Heart right ventricle (tissue), 16 donors: ENCODE measurements around the gene ZNF831. TPM values are rescaled to one million over a fixed set of nuclear protein-coding genes. Genes with fewer than 3 reads are reported as not detected.

Experiments used
- ATAC-seq, 8 donors: fragments of 200-7000 bp; cut with Tn5 transposase; one replicate each; pipeline ENCODE4 v1.9.1; 2020; ENCODE audit warnings: mild to moderate bottlenecking in 8 of 8, moderate library complexity in 8 of 8, moderate number of reproducible peaks in 1 of 8
- DNase-seq, 2 donors: peaks; one replicate each; pipeline ENCODE4 v3.0.0-alpha.2; 2020
- H3K27ac ChIP-seq, 10 donors: fragments of 200-600 bp; sonication (generic) in 2 of 10; one replicate each; pipeline versions ENCODE4 v1.5.0 to v1.8.0; 2020 to 2022; ENCODE audit warnings: mild to moderate bottlenecking in 3 of 10
- H3K27me3 ChIP-seq, 7 donors: fragments of 200-600 bp; one replicate each; pipeline ENCODE4 v1.8.0; 2021 to 2022; ENCODE audit warnings: mild to moderate bottlenecking in 2 of 7
- H3K36me3 ChIP-seq, 9 donors: fragments of 200-600 bp; sonication (generic) in 1 of 9; one replicate each; pipeline versions ENCODE4 v1.5.0 to v1.8.0; 2020 to 2022; ENCODE audit warnings: mild to moderate bottlenecking in 2 of 9
- H3K4me1 ChIP-seq, 9 donors: fragments of 200-600 bp; sonication (generic) in 1 of 9; one replicate each; pipeline versions ENCODE4 v1.5.0 to v1.8.0; 2020 to 2022; ENCODE audit warnings: mild to moderate bottlenecking in 4 of 9
- H3K4me3 ChIP-seq, 10 donors: fragments of 200-600 bp; sonication (generic) in 2 of 10; one replicate each; pipeline versions ENCODE4 v1.5.0 to v1.8.0; 2020 to 2022; ENCODE audit warnings: mild to moderate bottlenecking in 7 of 10, moderate library complexity in 2 of 10
- H3K9me3 ChIP-seq, 11 donors: fragments of 200-600 bp in 10 of 11; sonication (generic) in 2 of 11; one replicate each; pipeline versions ENCODE4 v1.5.0 to v1.8.0; 2013 to 2022; ENCODE audit warnings: mild to moderate bottlenecking in 2 of 11, control low read depth in 1 of 11, moderate library complexity in 1 of 11
- WGBS, 2 donors: extraction: QIAGEN DNeasy Blood & Tissue Kit; methylation state at CpG; one replicate each; pipeline ENCODE4 v1.1.7; 2013; ENCODE audit warnings: inconsistent platforms in 1 of 2; 5-methylcytosine and 5-hydroxymethylcytosine counted together
- intact Hi-C, 10 donors: fragments of 100-400 bp; cut with DNase I; formaldehyde crosslinking; loops; one replicate each; pipeline versions ENCODE4 v1.11.1 to v1.14.2; 2022
- polyA plus RNA-seq, 2 donors: library from polyadenylated mRNA; stranded (reverse); fragments of 200-250 nt; gene quantifications; one replicate each; pipeline ENCODE4 v1.2.3, GENCODE V29; 2013
- total RNA-seq, 10 donors: library from RNA; stranded (reverse); fragmentation: NEBNext Ultra II Directional in 3 of 10; extraction: Animal tissue kit (Norgen Biotek cat#: 25700) in 3 of 10; gene quantifications; one replicate each; pipeline versions ENCODE4 v1.2.1 to v1.2.4, GENCODE V29; 2021 to 2023
- TF ChIP-seq, protein P1 (sequence below), 9 donors: fragments of 200-600 bp; sonication (generic) in 2 of 9; IDR thresholded peaks; one replicate each; pipeline versions ENCODE4 v1.5.0 to v1.8.0; 2021 to 2022; ENCODE audit warnings: antibody characterized with exemption in 9 of 9, mild to moderate bottlenecking in 5 of 9, moderate library complexity in 1 of 9
- donor health status: Arrhythmogenic right ventricular cardiomyopathy.
- donor health status: ischemic (EF 13 %, LVEDD 7.1; RV severe dilation, severe dysfunction).
- donor health status: healthy with polysubstance abuse.
- donor health status: DM: no; HTN: yes; CAD: no.
- donor health status: DM: no; HTN: no; CAD: no.
- donor health status: ischemic (EF 25% LVEDD 6.9; RV normal size, moderate dysfunction).
- donor health status: ischemic (EF 25% LVEDD 5.7; RV mildly dilated, moderate dysfunction).
- donor health status: healthy.
- donor health status: DM: yes; HTN: yes; CAD: no.
- donor health status: Ischemic cardiomyopathy.
- donor health status: ischemic (EF 35%, LVEDD 5.7; RV mildly dilated, moderate dysfunction).
- donor health status: nonischemic (EF 11% LVEDD 7.7; RV severe dilation, severe dysfunction).
- donor health status: DM: yes; HTN: yes; CAD: no.
- donor health status: PGD.
- donor health status: ischemic (EF 29% LVEDD 5.4; RV normal size, mild dysfunction).
- donor health status: nonischemic (EF 23%, LVEDD 6.1; RV moderate dilation, normal function).

ZNF831 gene
- total and polyA plus RNA-seq, 12 donors: 0.01 to 0.72 (median 0.11) TPM; not detected in 1

DNA sequence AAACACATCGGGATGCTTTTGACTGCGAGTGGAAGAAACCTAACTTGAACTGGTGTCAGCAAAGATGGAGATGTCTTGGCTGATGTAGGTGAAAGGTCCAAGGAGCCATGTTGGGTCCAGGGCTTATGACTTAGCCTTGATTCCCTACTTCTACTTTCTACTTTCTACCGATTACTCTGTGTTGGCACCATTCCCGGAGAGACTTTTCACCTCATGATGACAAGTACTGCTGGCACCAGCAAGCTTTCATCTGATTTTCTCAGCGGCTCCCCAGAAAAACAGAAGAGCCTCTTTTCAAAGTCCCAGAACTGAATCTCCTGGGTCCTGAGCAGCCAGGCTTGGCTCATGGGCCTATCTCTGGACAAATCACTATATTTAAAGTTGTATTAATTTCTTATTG, 131.9 kb downstream of the ZNF831 start:
- H3K27me3 ChIP-seq: peaks cover 6 to 82% (median 59%) of the 10 kb centered on the region in 7 donors
- H3K4me1 ChIP-seq: peaks cover 0 to 6% (median 0%) of the 10 kb centered on the region in 9 donors
- no peak for ATAC-seq
- intact Hi-C loops: no loop called here
- no peak overlapping the region for H3K27ac ChIP-seq
- WGBS, 2 donors: 56 to 63% methylated on average over 5 of the region's 5 CpGs
- H3K36me3 ChIP-seq: no peaks in the 10 kb centered on the region
- no peak overlapping the region for H3K4me3 ChIP-seq
- no peaks in the 10 kb centered on the region for H3K9me3 ChIP-seq
- TF ChIP-seq, protein P1, sequence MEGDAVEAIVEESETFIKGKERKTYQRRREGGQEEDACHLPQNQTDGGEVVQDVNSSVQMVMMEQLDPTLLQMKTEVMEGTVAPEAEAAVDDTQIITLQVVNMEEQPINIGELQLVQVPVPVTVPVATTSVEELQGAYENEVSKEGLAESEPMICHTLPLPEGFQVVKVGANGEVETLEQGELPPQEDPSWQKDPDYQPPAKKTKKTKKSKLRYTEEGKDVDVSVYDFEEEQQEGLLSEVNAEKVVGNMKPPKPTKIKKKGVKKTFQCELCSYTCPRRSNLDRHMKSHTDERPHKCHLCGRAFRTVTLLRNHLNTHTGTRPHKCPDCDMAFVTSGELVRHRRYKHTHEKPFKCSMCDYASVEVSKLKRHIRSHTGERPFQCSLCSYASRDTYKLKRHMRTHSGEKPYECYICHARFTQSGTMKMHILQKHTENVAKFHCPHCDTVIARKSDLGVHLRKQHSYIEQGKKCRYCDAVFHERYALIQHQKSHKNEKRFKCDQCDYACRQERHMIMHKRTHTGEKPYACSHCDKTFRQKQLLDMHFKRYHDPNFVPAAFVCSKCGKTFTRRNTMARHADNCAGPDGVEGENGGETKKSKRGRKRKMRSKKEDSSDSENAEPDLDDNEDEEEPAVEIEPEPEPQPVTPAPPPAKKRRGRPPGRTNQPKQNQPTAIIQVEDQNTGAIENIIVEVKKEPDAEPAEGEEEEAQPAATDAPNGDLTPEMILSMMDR (IDR thresholded peaks at IDR 0.05): no peak
- DNase-seq: no peak

DNA sequence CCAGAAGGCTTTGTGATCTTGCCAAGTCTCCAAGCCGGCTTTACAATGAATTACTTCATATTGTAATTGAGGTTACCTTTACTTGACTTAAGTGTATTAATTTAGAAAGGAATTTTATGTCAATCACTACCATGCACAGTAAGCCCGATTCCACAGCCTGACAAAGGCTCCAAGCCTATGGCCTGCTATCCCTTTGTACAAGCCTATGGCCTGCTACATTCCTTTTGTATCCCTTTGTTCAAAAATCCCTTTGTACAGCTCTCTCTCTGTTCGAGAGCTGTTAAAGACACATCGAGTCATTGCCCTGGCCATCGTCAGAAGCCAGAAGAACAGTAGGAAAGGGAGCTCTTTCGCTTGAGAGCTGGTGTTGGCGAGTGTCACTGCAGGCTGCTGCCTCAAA, 134.1 kb downstream of the ZNF831 start:
- no peak for ATAC-seq
- H3K27me3 ChIP-seq: peaks cover 12 to 90% (median 74%) of the 10 kb centered on the region in 7 donors
- no peak for DNase-seq
- no peak overlapping the region for H3K27ac ChIP-seq
- H3K4me1 ChIP-seq: peaks cover 0 to 7% (median 0%) of the 10 kb centered on the region in 9 donors
- 85 to 86% methylated on average over 7 of the region's 7 CpGs for WGBS, 2 donors
- TF ChIP-seq, protein P1 (IDR thresholded peaks at IDR 0.05): no peak
- no peaks in the 10 kb centered on the region for H3K9me3 ChIP-seq
- no peak overlapping the region for H3K4me3 ChIP-seq
- no peaks in the 10 kb centered on the region for H3K36me3 ChIP-seq
- intact Hi-C loops: no loop called here

DNA sequence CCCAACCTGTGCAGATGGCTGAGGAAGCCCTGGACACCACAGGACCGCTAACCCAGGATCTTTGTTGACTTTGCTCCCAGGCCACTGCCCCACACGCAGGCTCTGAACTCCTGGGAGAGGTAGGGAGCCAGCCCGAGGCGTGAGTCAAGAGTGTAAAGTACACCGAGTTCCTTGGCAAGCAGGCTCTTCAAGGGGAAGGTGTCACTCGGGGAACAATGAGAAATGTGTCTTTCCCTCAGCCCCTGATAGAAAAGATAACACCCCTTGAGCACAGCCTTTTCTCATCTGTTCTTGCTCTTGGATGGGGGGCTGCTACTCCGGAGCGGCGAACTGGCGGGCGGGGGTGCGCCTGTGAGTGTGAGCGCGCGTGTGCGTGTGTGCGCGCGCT, 136.3 kb downstream of the ZNF831 start:
- ATAC-seq (no peak), DNase-seq (no peak)
- Histone ChIP-seq H3K4me1 (peaks cover 0 to 7% (median 0%) of the 10 kb centered on the region in 9 donors), H3K27me3 (peaks cover 12 to 90% (median 78%) of the 10 kb centered on the region in 7 donors), H3K36me3 (no peaks in the 10 kb centered on the region), H3K27ac (no peak overlapping the region), H3K4me3 (no peak overlapping the region), H3K9me3 (no peaks in the 10 kb centered on the region)
- intact Hi-C loops: no loop called here
- WGBS, 2 donors: 2 to 5% methylated on average over 15 to 19 of the region's 19 CpGs
- TF ChIP-seq, protein P1 (IDR thresholded peaks at IDR 0.05): no peak

DNA sequence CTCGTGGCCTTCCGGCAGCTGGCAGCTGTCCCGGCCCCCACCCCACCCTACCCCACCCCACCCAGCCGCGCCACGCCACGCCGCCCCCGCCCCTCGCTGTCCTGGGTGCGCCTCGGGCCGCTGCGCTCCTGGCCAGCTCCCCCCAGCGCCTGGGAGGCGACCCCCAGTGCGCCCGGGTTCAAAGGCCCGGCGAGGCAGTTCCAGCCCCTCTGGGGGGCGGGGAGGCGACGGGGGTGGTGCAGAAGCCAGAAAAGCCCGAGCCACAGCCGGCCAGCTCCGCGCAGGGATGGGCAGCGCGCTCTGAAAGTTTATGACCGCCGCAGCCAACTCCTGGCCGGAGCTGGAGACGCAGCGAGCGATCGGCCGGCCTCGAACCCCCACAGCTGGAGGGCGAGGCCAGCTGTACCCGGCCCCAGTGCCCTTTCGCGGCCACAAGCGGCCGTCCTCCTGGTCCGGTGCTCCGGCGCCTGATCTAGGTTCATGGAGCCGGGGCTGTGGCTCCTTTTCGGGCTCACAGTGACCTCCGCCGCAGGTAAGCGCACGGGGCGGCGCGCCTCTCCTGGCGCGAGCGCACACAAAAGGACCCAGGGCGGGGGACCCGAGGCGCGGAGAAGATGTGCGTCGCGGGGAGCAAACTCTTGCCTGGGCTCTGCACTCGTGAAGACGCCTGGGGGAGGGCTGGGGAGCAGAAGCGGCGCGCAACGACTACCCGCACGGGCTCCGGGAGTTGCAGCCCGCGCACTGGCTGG, 136.9 kb downstream of the ZNF831 start, which contains the start of gene EDN3:
Gene EDN3 (plus strand): TSS at position 279 of the 749 bp plus-strand sequence. CDS start 202 bp downstream, at position 481.
- H3K27ac ChIP-seq: no peak within 1 kb of the TSS
- peak within 1 kb of the TSS in 1 of 10 donors; percentile 14 for H3K4me3 ChIP-seq
- intact Hi-C loops: no loop called here
- ATAC-seq: no peak
- H3K4me1 ChIP-seq: peaks cover 0 to 7% (median 0%) of the 10 kb centered on the region in 9 donors
- DNase-seq: no peak
- 2% methylated on average over 75 to 77 of the region's 77 CpGs for WGBS, 2 donors
- H3K9me3 ChIP-seq: no peaks in the 10 kb centered on the region
- H3K27me3 ChIP-seq: peaks cover 12 to 87% (median 82%) of the 10 kb centered on the region in 7 donors
- H3K36me3 ChIP-seq: no peaks in the 10 kb centered on the region
- TF ChIP-seq, protein P1 (IDR thresholded peaks at IDR 0.05): no peak
